HG03139 (cell line): Measurements from ENCODE around the gene PET100.

ENCODE experiments used
- ATAC-seq: cut with Tn5 transposase; IDR thresholded peaks from one replicate; pipeline ENCODE4 v1.9.1; 2021; ENCODE audit not compliant: unreplicated experiment

PET100 gene

DNA sequence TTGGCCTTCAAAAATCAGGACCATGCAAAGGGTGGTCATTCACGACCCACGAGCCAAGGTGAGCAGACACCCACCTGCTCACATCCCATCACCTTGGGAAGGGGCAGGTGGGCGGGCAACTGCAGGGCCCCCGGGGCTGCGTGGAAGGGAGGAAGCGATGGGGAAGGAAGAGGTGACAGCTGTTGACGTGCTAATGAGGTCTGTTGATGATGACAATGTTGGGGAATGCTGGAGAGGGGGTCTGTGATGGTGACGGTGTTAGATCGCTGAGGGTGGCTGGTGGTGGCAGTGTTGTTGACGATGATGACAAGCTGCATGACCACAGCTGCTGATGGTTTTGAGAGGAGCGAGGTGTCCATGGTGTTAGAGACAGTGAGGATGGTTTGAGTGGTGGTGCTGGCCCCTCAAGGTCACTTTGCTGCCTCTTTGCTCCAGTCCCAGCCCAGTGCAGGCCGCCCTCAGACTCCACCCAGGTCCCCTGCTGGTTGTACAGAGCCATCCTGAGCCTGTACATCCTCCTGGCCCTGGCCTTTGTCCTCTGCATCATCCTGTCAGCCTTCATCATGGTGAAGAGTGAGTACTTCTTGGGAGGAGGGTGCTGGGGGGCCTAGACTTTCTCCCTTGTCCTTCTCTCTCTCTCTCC lies 48.2 kb downstream of the PET100 start:
- no peak for ATAC-seq

DNA sequence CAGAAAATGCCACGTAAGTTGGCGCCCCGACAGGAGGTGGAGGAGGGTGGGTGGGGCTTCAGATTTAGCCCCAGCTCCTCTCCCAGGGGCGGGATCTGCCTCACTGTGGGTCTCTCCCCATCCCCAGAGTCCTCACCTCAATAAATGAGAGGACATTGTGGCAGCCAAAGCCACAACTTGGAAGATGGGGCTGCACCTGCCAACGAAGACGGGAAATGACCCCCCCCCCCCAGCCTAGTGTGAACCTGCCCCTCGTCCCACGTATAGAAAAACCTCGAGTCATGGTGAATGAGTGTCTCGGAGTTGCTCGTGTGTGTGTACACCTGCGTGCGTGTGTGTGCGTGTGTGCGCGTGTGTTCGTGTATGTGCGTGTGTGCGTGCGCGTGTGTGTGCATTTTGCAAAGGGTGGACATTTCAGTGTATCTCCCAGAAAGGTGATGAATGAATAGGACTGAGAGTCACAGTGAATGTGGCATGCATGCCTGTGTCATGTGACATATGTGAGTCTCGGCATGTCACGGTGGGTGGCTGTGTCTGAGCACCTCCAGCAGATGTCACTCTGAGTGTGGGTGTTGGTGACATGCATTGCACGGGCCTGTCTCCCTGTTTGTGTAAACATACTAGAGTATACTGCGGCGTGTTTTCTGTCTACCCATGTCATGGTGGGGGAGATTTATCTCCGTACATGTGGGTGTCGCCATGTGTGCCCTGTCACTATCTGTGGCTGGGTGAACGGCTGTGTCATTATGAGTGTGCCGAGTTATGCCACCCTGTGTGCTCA lies 49.6 kb downstream of the PET100 start:
- no peak for ATAC-seq

DNA sequence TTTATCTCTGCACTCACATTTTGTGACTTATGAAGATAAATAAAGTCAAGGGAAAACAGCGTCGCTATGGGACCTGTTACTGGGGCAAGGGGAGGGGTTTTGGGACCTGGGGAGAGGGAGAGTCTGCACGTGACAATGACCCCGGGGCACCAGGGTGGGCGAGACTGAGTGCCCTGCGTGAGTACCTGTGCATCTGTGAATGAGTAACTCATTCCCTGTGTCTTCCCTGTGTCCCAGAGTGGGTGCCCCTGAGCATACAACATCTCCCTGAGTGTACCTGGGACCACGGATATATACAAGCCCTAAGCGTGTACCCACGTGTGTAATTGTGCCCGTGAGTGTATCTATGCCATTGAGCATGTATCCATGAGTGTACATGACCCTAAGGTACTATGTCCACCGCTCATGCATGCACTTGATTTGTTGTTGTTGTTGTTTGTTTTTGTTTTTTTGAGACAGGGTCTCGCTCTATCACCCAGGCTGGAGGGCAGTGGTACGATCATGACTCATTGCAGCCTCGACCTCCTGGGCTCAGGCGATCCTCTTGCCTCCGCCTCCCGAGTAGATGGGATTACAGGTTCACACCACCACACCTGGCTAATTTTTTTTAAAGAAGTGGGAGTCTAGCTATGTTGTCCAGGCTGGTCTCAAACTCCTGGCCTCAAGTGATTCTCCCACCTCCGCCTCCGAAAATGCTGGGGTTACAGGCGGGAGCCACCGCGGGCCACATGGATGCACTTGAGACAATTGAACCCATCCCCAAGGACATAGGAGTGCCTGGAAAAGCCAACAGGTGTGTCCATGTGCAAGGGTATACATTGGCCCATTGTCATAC lies 50.4 kb downstream of the PET100 start:
- ATAC-seq: no peak

DNA sequence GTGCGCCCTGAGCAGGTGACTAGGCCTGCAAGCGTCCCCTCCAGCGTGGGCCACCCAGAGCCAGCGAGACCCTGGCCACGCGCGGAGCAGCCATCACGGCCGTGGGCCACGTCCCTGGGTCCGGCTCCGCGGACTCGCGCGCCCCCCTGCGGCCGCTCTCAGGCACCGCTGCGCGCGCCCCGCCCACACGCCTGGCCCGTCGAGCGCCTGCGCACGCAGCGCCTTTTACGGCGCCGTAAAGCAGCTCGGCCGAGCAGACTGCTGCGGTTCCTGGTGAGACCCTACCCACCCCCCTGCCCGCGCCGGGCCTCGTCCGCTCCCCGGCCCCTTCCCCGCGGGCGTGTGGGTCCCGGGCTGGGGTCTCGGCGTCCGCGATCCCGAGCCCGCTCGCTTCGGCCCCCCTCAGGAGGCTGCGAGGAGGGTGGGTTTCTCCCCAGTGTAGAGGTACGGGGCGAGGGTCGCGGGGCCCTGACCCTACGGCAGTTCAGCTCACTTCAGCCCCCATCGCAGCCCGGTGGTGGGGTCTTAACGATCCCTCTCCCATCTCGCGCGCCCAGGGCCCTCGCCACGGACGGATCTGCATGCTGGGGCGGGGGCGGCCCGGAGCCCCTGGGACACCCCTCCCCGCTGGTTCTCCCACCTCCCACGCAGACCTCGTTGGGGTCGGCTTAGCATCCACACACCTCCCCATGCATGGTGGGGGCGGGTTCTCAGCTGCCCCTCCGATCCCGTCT lies 51.2 kb downstream of the PET100 start, which contains the start of gene TRAPPC5:
Gene TRAPPC5, plus strand, starts transcription at position 228 of the 734 bp plus-strand sequence. CDS start 1,421 bp downstream, outside the sequence.
- peak; percentile 47 for ATAC-seq
